Mucosa of descending colon (tissue), 3 donors: ENCODE measurements around the gene CNIH3. TPM values are rescaled to one million over a fixed set of nuclear protein-coding genes. Genes with fewer than 3 reads are reported as not detected.
A peak's percentile ranks its signal among the peaks of the same experiment; 100 is the strongest.

Experiments
- ATAC-seq: fragments of 200-7000 bp; cut with Tn5 transposase; one replicate; pipeline ENCODE4 v1.9.1; 2020; ENCODE audit warnings: mild to moderate bottlenecking, moderate library complexity
- DNase-seq, 3 donors: peaks; one replicate each; pipeline ENCODE4 v3.0.0-alpha.2; 2020
- H3K36me3 ChIP-seq: fragments of 200-600 bp; one replicate; pipeline ENCODE4 v1.8.0; 2021; ENCODE audit warnings: low read depth, mild to moderate bottlenecking
- H3K4me1 ChIP-seq: fragments of 200-600 bp; one replicate; pipeline ENCODE4 v1.8.0; 2021; ENCODE audit warnings: low read depth, mild to moderate bottlenecking
- H3K4me3 ChIP-seq: fragments of 200-600 bp; one replicate; pipeline ENCODE4 v1.8.0; 2021; ENCODE audit warnings: mild to moderate bottlenecking
- H3K9me3 ChIP-seq: fragments of 200-600 bp; one replicate; pipeline ENCODE4 v1.8.0; 2021; ENCODE audit warnings: mild to moderate bottlenecking
- intact Hi-C, 2 donors: fragments of 100-400 bp; cut with DNase I in 1 of 2; cut with micrococcal nuclease in 1 of 2; formaldehyde crosslinking; loops; one replicate each; pipeline versions ENCODE4 v1.11.0 to v1.11.1; 2022; cut with DNase I, micrococcal nuclease
- total RNA-seq, 3 donors: library from RNA; stranded (reverse); fragmentation: NEBNext Ultra II Directional in 2 of 3; extraction: Animal tissue kit (Norgen Biotek cat#: 25700) in 2 of 3; gene quantifications; one replicate each; pipeline versions ENCODE4 v1.2.1 to v1.2.4, GENCODE V29; 2021 to 2023
- TF ChIP-seq, protein P1 (sequence below): fragments of 200-600 bp; IDR thresholded peaks from one replicate; pipeline ENCODE4 v1.8.0; 2022; ENCODE audit warnings: antibody characterized with exemption, mild to moderate bottlenecking
- donor health status: DM: no; HTN: no; CAD: no; lungs with moderate emphysema.
- donor health status: DM: no; HTN: no; CAD: no.
- donor health status: DM: no; HTN: yes; CAD: no.

Gene CNIH3
- total RNA-seq, 3 donors from 2014 or later: 1.0 to 2.5 (median 1.1) TPM

DNA sequence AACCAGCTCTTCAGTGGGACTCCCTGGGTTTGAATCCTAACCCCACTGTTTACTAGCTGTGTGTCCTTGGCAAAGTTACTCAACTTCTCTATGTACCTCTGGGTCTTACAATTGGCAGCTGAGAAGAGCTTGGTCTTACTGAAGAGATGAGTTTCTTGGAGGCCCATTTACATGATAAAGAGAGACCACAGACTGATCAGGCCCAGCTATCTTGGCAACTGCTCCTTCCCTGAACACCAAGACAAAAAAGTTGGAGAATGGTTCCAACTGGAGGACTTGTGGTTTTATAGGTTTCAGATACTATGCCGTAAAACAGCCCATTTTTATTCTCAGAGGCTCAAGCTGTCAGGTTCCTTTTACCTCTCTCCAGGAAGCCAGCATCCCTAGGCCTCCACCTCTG lies 24.8 kb upstream of the CNIH3 start:
- DNase-seq: no peak
- H3K9me3 ChIP-seq: no peaks in the 10 kb centered on the region
- no peak overlapping the region for H3K4me3 ChIP-seq
- TF ChIP-seq, protein P1, sequence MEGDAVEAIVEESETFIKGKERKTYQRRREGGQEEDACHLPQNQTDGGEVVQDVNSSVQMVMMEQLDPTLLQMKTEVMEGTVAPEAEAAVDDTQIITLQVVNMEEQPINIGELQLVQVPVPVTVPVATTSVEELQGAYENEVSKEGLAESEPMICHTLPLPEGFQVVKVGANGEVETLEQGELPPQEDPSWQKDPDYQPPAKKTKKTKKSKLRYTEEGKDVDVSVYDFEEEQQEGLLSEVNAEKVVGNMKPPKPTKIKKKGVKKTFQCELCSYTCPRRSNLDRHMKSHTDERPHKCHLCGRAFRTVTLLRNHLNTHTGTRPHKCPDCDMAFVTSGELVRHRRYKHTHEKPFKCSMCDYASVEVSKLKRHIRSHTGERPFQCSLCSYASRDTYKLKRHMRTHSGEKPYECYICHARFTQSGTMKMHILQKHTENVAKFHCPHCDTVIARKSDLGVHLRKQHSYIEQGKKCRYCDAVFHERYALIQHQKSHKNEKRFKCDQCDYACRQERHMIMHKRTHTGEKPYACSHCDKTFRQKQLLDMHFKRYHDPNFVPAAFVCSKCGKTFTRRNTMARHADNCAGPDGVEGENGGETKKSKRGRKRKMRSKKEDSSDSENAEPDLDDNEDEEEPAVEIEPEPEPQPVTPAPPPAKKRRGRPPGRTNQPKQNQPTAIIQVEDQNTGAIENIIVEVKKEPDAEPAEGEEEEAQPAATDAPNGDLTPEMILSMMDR: no peak
- no peak for ATAC-seq
- intact Hi-C loops: no loop called here
- no peaks in the 10 kb centered on the region for H3K36me3 ChIP-seq
- H3K4me1 ChIP-seq: no peaks in the 10 kb centered on the region

DNA sequence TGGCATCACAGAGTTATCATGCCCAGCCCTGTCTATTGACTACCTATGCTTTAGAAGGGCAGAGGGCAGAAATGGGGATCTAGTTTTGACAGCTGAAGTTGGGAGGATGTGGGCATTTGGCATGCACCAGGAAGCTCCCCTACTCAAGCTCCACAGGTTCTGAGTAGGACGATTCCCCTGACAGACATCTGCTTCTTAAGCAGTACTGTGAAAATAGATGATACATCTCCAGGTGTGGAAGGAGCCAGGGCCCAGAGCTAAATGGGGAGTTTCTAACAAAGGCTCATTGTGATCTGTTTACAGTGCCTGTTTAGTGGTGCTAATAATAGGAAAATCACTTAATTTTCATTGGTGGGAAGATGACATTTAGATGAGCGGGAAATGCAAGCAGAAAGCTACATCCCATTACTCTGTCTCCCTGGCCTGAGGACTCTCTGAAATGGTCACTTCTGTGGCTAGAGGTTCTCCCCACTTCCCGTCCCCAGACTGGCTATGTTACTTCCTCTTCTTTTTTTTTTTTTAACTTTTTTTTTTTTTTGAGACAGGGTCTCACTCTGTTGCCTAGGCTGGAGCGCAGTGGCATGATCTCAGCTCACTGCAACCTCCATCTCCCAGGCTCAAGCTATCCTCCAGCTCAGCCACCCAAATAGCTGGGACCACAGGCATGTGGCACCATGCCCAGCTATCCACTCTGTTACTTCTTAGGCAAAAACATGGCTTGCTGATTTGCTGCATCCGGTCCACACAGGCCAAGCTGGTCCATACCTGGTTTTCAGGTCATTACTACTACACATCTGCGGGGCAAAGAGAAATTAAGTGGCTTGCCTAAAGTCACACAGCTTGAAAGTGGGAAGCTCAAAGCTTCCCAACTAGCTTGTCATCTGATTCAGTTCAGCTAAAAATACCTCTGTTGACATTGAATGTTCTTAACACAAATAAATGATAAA lies 23.2 kb upstream of the CNIH3 start:
- Histone ChIP-seq H3K36me3 (no peaks in the 10 kb centered on the region), H3K4me1 (no peaks in the 10 kb centered on the region), H3K9me3 (no peaks in the 10 kb centered on the region), H3K4me3 (no peak overlapping the region)
- intact Hi-C loops: no loop called here
- DNase-seq (peak in 1 of 3 donors; percentile 9), ATAC-seq (no peak)
- TF ChIP-seq, protein P1: no peak

DNA sequence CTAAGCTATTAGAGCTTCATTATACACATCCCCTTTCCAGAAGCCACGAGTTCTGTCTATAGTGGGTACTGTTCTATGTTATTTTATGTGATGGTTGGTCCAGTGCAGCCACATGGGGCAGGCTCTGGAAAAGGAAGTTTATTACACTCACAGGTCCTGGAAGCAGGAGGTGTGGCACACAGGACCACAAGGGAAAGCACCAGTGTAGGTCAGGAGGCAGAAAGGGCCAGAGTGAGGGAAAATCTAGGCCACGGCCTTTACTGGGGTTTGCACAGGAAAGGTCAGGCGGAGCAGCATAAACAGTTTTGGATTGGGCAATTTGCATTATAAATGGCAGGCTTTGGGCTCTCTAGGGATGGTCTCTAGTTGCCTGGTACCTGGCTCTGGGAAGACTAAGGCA lies 21.8 kb upstream of the CNIH3 start:
- no peak for DNase-seq
- Histone ChIP-seq H3K36me3 (no peaks in the 10 kb centered on the region), H3K9me3 (no peaks in the 10 kb centered on the region), H3K4me3 (no peak overlapping the region), H3K4me1 (no peaks in the 10 kb centered on the region)
- ATAC-seq: no peak
- intact Hi-C loops: no loop called here
- TF ChIP-seq, protein P1: no peak

DNA sequence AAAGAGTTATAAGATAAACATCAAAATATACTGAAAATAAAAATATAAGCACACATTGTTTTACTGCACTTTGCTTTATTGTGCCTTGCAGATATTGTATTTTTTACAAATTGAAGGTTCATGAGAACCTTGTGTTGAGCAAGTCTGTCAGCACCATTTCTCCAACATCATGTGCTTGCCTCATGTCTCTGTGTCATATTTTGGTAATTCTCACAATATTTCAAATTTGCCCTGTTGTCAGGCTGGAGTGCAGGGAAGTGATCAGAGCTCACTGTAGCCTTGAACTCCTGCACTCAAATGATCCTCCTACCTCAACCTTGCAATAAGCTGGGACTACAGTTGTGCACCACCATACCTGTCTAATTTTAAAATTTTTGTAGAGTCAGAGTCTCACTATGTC lies 21.3 kb upstream of the CNIH3 start:
- DNase-seq (no peak), ATAC-seq (no peak)
- Histone ChIP-seq H3K9me3 (no peaks in the 10 kb centered on the region), H3K36me3 (no peaks in the 10 kb centered on the region), H3K4me3 (no peak overlapping the region), H3K4me1 (no peaks in the 10 kb centered on the region)
- TF ChIP-seq, protein P1: no peak
- intact Hi-C loops: no loop called here

DNA sequence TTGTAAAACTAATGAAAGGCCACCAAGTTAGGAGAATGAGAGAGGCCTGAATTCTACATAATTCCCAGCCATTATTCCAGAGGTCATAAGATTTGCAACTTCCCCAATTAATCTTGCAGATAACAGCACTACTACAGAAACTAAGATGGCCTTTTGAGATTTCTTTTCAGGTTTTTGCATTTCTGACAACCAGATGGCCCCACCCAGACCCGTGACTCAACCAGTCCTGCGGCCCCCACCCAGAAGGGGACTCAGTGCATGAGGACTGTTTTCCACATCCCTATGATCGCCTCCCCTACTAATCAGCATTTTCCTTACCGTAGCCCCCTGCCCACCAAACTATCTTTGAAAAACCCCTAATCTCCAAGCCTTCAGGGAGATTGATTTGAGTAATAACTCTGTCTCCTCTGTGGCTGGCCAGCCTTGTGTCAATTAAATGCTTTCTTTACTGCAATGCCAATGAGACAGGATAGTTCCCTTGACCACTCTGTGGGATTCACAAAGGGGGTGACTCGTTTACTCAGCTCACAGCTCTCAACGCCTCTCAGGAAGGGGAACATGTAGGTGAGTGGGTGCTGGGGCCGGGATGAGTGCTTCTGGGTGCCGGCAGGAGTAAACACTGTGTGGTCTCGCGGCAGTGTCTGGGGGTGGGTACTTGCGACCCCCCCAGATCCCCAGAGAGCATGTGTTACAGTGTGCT lies 10.5 kb upstream of the CNIH3 start:
- intact Hi-C loops: no loop called here
- no peaks in the 10 kb centered on the region for H3K4me1 ChIP-seq
- H3K36me3 ChIP-seq: no peaks in the 10 kb centered on the region
- ATAC-seq (no peak), DNase-seq (no peak)
- H3K9me3 ChIP-seq: no peaks in the 10 kb centered on the region
- H3K4me3 ChIP-seq: no peak overlapping the region
- TF ChIP-seq, protein P1: no peak
